Measurements from ENCODE around the gene MAP2.

- TF ChIP-seq CTCF (IDR thresholded peaks at IDR 0.05) (no peak), POLR2A (IDR thresholded peaks at IDR 0.05) (no peak)
These were observed 84.4 kb downstream of the MAP2 start for GRCh38 chr2:209508255-209508654.

Data from heart left ventricle (tissue), 13 donors.